ENCODE results near the gene UBL7.

UBL7 gene

GRCh38 chr15:74423431-74424257 is 37.3 kb downstream of the UBL7 start:
- DNase-seq (ENCODE audit: low read depth in 2 of 2) = no peak

GRCh38 chr15:74422652-74423430 is 38.1 kb downstream of the UBL7 start:
- no peak for DNase-seq (ENCODE audit: low read depth in 2 of 2)

- no peak for DNase-seq (ENCODE audit: low read depth in 2 of 2)
Measured at GRCh38 chr15:74422265-74422651, 38.7 kb downstream of the UBL7 start.

GRCh38 chr15:74421302-74422245 is 39.4 kb downstream of the UBL7 start:
- no peak for DNase-seq (ENCODE audit: low read depth in 2 of 2)

- DNase-seq (ENCODE audit: low read depth in 2 of 2) = no peak
Measured at GRCh38 chr15:74420193-74420905, 40.6 kb downstream of the UBL7 start.

- DNase-seq (ENCODE audit: low read depth in 2 of 2) = no peak
Measured at GRCh38 chr15:74419432-74419831, 41.5 kb downstream of the UBL7 start.

- no peak for DNase-seq (ENCODE audit: low read depth in 2 of 2)
Measured at GRCh38 chr15:74418575-74419338, 42.2 kb downstream of the UBL7 start.

- DNase-seq (ENCODE audit: low read depth in 2 of 2) = no peak
Measured at GRCh38 chr15:74417670-74418069, 43.3 kb downstream of the UBL7 start.

- DNase-seq (ENCODE audit: low read depth in 2 of 2) = no peak
Measured at GRCh38 chr15:74417225-74417624, 43.7 kb downstream of the UBL7 start.

- DNase-seq (ENCODE audit: low read depth in 2 of 2) = no peak
Measured at GRCh38 chr15:74415966-74416916, 44.7 kb downstream of the UBL7 start.

- no peak for DNase-seq (ENCODE audit: low read depth in 2 of 2)
Measured at GRCh38 chr15:74414603-74415338, 46.2 kb downstream of the UBL7 start.

- no peak for DNase-seq (ENCODE audit: low read depth in 2 of 2)
Measured at GRCh38 chr15:74414081-74414580, 46.8 kb downstream of the UBL7 start.

GRCh38 chr15:74413350-74414080 is 47.4 kb downstream of the UBL7 start:
- DNase-seq (ENCODE audit: low read depth in 2 of 2) = no peak

GRCh38 chr15:74412159-74412558 is 48.8 kb downstream of the UBL7 start:
- DNase-seq (ENCODE audit: low read depth in 2 of 2) = no peak

GRCh38 chr15:74411686-74412085 is 49.3 kb downstream of the UBL7 start:
- DNase-seq (ENCODE audit: low read depth in 2 of 2) = no peak

GRCh38 chr15:74410502-74410901 is 50.5 kb downstream of the UBL7 start:
- DNase-seq (ENCODE audit: low read depth in 2 of 2) = no peak

- no peak for DNase-seq (ENCODE audit: low read depth in 2 of 2)
Measured at GRCh38 chr15:74409225-74409624, 51.7 kb downstream of the UBL7 start.

GRCh38 chr15:74408815-74409214 is 52.1 kb downstream of the UBL7 start:
- no peak for DNase-seq (ENCODE audit: low read depth in 2 of 2)
